ENCODE results near the gene CCDC12. TPM values are rescaled to one million over a fixed set of nuclear protein-coding genes. Genes with fewer than 3 reads are reported as not detected.

CCDC12 gene
- total RNA-seq, 1 donor from 2014 or later = 17.9 TPM

- Mint-ChIP-seq H3K4me1 (peaks cover 34% of the 10 kb centered on the region), H3K4me3 (no peak overlapping the region), H3K9me3 (no peaks in the 10 kb centered on the region), H3K27me3 (ENCODE audit: insufficient read depth, low read depth) (peaks cover 35% of the 10 kb centered on the region), H3K27ac (no peak overlapping the region), H3K36me3 (no peaks in the 10 kb centered on the region)
- H2AFZ ChIP-seq (replicated peaks) = no peak overlapping the region
- H3K9ac ChIP-seq = no peak overlapping the region
- no peak overlapping the region for H3K27ac ChIP-seq
- no peaks in the 10 kb centered on the region for H3K4me1 ChIP-seq
- H3K4me3 ChIP-seq = no peak overlapping the region
- no peaks in the 10 kb centered on the region for H3K36me3 ChIP-seq
- H3K27me3 ChIP-seq = peaks cover 98% of the 10 kb centered on the region
- no peaks in the 10 kb centered on the region for H3K9me3 ChIP-seq (ENCODE audit: low read depth)
- H3F3A ChIP-seq (ENCODE audit: low read depth) = no peaks in the 10 kb centered on the region
- H3K79me2 ChIP-seq (ENCODE audit: low read depth) = no peaks in the 10 kb centered on the region
- peak; percentile 28 for DNase-seq (ENCODE audit: low spot score)
- no peak overlapping the region for H3K4me2 ChIP-seq
- TF ChIP-seq EZH2 (IDR thresholded peaks at IDR 0.05) (no peak), CTCF (IDR thresholded peaks at IDR 0.05) (no peak), EZH2phosphoT487 (IDR thresholded peaks at IDR 0.05) (no peak)
- peaks cover 16% of the 10 kb centered on the region for H4K20me1 ChIP-seq (ENCODE audit: low read depth)
These were observed 88.5 kb downstream of the CCDC12 start for GRCh38 chr3:46887980-46888494.

GRCh38 chr3:46885612-46886011 lies 90.9 kb downstream of the CCDC12 start:
- Histone ChIP-seq H3K9ac (no peak overlapping the region), H2AFZ (replicated peaks) (no peak overlapping the region), H3F3A (ENCODE audit: low read depth) (peaks cover 15% of the 10 kb centered on the region), H3K4me1 (peaks cover 7% of the 10 kb centered on the region), H3K27me3 (peaks cover 100% of the 10 kb centered on the region), H3K4me3 (no peak overlapping the region), H3K36me3 (no peaks in the 10 kb centered on the region), H3K9me3 (ENCODE audit: low read depth) (no peaks in the 10 kb centered on the region), H3K4me2 (no peak overlapping the region), H4K20me1 (ENCODE audit: low read depth) (peaks cover 27% of the 10 kb centered on the region), H3K79me2 (ENCODE audit: low read depth) (no peaks in the 10 kb centered on the region), H3K27ac (no peak overlapping the region)
- H3K27me3 Mint-ChIP-seq (ENCODE audit: insufficient read depth, low read depth) = peaks cover 37% of the 10 kb centered on the region
- H3K4me3 Mint-ChIP-seq = no peak overlapping the region
- peaks cover 18% of the 10 kb centered on the region for H3K4me1 Mint-ChIP-seq
- H3K9me3 Mint-ChIP-seq = no peaks in the 10 kb centered on the region
- TF ChIP-seq EZH2 (IDR thresholded peaks at IDR 0.05) (no peak), CTCF (IDR thresholded peaks at IDR 0.05) (no peak), EZH2phosphoT487 (IDR thresholded peaks at IDR 0.05) (no peak)
- H3K36me3 Mint-ChIP-seq = no peaks in the 10 kb centered on the region
- no peak overlapping the region for H3K27ac Mint-ChIP-seq
- DNase-seq (ENCODE audit: low spot score) = no peak

GRCh38 chr3:46884929-46885328 lies 91.6 kb downstream of the CCDC12 start:
- H3K79me2 ChIP-seq (ENCODE audit: low read depth) = no peaks in the 10 kb centered on the region
- no peaks in the 10 kb centered on the region for H3K36me3 Mint-ChIP-seq
- H3K9ac ChIP-seq = no peak overlapping the region
- H3K36me3 ChIP-seq = no peaks in the 10 kb centered on the region
- H3K27ac Mint-ChIP-seq = peak overlapping the region; percentile 19
- TF ChIP-seq CTCF (IDR thresholded peaks at IDR 0.05) (no peak), EZH2 (IDR thresholded peaks at IDR 0.05) (no peak), EZH2phosphoT487 (IDR thresholded peaks at IDR 0.05) (no peak)
- no peaks in the 10 kb centered on the region for H3K9me3 Mint-ChIP-seq
- H3K4me3 Mint-ChIP-seq = peak overlapping the region; percentile 47
- H2AFZ ChIP-seq (replicated peaks) = no peak overlapping the region
- peaks cover 21% of the 10 kb centered on the region for H3F3A ChIP-seq (ENCODE audit: low read depth)
- no peak overlapping the region for H3K4me3 ChIP-seq
- no peak for DNase-seq (ENCODE audit: low spot score)
- H4K20me1 ChIP-seq (ENCODE audit: low read depth) = peaks cover 30% of the 10 kb centered on the region
- no peak overlapping the region for H3K27ac ChIP-seq
- H3K27me3 Mint-ChIP-seq (ENCODE audit: insufficient read depth, low read depth) = peaks cover 39% of the 10 kb centered on the region
- H3K9me3 ChIP-seq (ENCODE audit: low read depth) = no peaks in the 10 kb centered on the region
- peaks cover 100% of the 10 kb centered on the region for H3K27me3 ChIP-seq
- H3K4me2 ChIP-seq = no peak overlapping the region
- peaks cover 7% of the 10 kb centered on the region for H3K4me1 ChIP-seq
- peaks cover 18% of the 10 kb centered on the region for H3K4me1 Mint-ChIP-seq
